IPS DF 4.7 (cell line): ENCODE measurements around the gene BMI1.

ENCODE experiments used
- DNase-seq: peaks from one replicate; pipeline ENCODE4 v3.0.0-alpha.2; 2013; ENCODE audit warnings: low spot score; ENCODE audit errors: extremely low read depth

Gene BMI1

DNA sequence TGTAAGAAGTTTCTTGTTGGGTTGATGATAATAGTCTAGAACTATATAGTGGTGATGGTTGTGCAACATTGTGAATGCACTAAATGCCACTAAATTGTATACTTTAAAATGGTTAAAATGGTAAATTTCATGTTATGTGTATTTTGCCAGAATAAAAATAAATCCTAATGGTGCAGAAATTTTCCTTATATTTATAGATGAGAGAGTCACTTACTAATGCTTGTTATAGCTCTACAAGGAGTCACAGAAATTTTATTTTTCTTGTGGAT is 45.5 kb downstream of the BMI1 start:
- no peak for DNase-seq

GRCh38 chr10:22366771-22367170 is 45.9 kb downstream of the BMI1 start:
- DNase-seq, result no peak

DNA sequence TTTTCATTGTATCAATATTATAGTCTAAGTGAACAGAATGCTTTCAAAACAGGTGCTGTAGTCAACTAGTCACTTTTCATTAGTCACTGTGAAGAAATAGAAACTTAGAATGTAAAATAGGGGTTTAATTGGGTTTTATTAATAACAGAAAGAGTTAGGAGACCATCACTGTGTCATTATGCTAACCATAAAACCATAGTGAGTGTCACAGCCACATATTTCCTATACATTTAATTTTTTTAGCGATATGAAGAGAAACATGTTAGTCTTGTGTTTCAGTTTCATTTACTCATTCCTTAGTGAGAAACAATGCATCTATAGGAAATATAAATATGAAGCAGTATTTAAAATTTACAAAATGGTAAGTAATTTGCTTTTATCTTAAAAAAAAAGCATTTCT is 46.6 kb downstream of the BMI1 start:
- no peak for DNase-seq

DNA sequence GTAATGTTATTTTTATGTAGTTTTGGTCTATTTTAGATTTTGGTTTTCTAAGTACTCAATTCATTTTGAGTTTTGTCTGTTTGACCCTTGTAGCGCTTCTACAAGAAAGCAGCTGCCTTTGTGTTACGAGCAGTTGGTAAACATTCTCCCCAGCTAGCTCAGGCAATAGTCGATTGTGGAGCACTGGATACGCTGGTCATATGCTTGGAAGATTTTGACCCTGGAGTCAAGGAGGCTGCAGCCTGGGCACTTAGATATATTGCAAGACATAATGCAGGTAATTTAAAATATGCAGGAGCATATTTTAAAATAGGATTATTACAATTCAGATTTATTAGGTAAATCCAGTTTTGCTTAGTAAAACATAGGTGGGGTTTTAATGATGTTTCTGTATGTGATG is 47.5 kb downstream of the BMI1 start:
- DNase-seq, result no peak

DNA sequence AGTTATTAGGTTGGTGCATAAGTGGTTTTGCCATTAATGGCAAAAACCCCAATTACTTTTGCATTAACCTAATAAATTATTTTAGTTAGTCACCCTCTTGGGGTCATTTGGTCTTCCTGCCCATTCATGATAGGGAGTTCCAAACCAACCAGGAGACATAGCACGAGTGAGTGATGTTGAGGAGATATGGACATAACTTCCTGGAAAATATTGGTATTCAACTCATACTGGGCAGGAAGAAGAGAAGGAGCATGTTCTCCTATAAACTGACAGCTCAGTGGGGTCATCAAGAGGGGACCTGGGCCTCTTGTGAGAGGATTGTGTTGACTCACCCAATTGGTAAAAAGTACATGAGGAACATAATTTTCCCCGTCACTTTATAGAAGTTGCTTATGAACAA is 48.1 kb downstream of the BMI1 start:
- no peak for DNase-seq

- no peak for DNase-seq
Measured at GRCh38 chr10:22369434-22370072, 48.7 kb downstream of the BMI1 start.

DNA sequence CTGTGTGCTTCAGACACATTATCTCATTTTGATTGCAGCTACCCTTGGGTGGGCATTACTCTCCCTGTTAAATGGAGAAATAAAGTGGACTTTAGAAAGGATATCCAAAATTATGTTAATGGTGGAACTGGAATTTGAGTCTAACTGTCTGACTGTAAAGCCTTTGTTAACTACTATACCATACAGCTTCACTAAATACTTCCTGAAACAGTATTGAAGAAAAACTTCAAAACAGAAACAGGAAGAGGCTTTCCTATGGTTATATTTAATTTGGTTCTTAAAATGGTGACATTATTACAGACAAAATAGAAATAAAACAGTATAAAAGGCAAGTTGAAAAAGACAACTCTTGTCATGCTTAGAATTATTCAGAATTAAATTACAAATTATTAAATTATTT is 49.4 kb downstream of the BMI1 start:
- DNase-seq, result no peak

DNA sequence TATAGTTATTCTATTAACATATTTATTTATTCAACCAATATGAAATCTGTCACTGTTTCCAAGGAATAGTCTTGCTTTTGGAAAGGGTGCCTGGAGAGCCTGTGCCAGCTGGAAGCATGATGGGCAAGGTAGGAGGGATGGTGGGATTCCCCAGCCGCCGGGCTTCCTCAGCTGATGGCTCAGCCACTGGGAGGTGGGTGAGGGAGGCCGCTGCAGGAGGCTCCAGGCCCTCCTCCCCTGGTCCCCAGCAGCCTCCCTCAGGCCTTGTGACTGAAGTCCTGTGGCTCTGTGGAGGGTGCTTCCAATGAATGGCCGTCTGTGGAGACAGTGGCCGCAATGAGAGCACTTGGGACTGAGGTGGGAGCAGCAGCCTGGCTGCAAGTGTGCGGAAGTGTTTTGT is 51.4 kb downstream of the BMI1 start:
- no peak for DNase-seq

DNA sequence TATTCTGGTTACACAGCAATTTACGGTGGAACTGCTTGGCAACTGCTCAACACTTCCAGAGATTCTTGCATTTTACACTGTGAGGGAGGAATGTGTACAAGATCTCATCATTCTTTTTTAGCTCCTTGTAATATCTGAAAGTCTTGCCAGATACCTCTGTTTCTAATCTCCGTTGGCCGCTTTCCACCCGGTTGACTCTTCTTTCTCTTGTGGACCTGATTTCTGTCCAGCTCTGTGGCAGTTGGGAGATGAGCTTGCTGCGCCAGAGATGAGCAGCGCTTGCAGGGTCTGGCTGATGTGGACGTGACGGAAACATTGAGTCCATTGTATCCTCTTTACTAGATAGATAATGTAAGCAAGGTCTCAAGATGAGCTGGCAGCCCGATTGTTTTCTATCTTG is 52.0 kb downstream of the BMI1 start:
- no peak for DNase-seq

DNA sequence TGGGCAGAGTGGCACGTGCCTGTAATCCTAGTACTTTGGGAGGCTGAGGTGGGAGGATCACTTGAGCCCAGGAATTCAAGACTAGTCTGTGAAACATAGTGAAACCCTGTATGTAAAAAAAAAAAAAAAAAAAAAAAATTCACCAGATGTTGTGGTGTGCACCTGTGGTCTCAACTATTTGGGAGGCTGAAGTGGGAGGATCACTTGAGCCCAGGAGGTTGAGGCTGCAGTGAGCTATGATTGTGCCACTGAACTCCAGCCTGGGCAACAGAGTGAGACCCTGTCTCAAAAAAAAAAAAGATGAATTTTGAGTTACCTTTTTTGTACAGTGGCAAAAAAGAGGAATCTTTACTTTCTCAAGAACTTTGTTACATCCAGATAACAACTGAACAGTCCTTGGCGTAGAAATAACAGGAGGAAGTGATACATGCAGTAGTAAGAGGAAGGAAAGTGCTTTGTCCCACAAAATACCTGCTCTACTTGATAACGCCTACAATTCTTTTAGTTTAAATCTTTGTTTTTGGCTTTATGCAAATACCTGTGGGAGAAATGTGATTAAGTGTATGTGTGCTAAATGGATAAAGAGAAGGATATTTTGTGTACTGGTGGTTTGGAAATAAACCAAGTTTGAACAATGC is 53.7 kb downstream of the BMI1 start:
- no peak for DNase-seq

GRCh38 chr10:22379059-22379458 is 58.2 kb downstream of the BMI1 start:
- DNase-seq, result peak; percentile 2
